Muscle of back (tissue), 11 donors: ENCODE data around the gene SHC2. TPM values are rescaled to one million over a fixed set of nuclear protein-coding genes. Genes with fewer than 3 reads are reported as not detected.
"Not testable (repeated sequence)": the region's sequence is repeated elsewhere in the genome, so short reads cannot be mapped to it uniquely, and the experiment has no call there.

Source experiments
- DNase-seq, 3 donors: peaks; one replicate each; pipeline versions ENCODE4 v3.0.0 to v3.0.0-alpha.2; 2013
- polyA plus RNA-seq, 10 donors: library from polyadenylated mRNA; unstranded; fragments of 120-200 nt; gene quantifications; one replicate each; pipeline ENCODE4 v1.2.1, GENCODE V29; 2013; ENCODE audit not compliant: insufficient read length in 10 of 10

SHC2 gene
- polyA plus RNA-seq, 10 donors = 25.5 to 49.7 (median 29.5) TPM

- DNase-seq = no peak
Observed at GRCh38 chr19:428149-428548, 32.7 kb downstream of the SHC2 start.

- not testable (repeated sequence) for DNase-seq
Observed at GRCh38 chr19:427675-428074, 33.2 kb downstream of the SHC2 start.

GRCh38 chr19:426725-427445, 33.9 kb downstream of the SHC2 start:
- peak in 2 of 3 donors; percentile 47 to 60 for DNase-seq

GRCh38 chr19:425056-425455, 35.8 kb downstream of the SHC2 start:
- no peak for DNase-seq

GRCh38 chr19:424546-424945, 36.3 kb downstream of the SHC2 start:
- no peak for DNase-seq

GRCh38 chr19:423691-424466, 37.0 kb downstream of the SHC2 start:
- DNase-seq = no peak

GRCh38 chr19:422917-423226, 38.0 kb downstream of the SHC2 start:
- not testable (repeated sequence) for DNase-seq

GRCh38 chr19:422213-422916, 38.5 kb downstream of the SHC2 start:
- no peak for DNase-seq

- no peak for DNase-seq
Observed at GRCh38 chr19:419721-420515, 40.9 kb downstream of the SHC2 start.

- peak in 1 of 3 donors; percentile 4 for DNase-seq
Observed at GRCh38 chr19:418761-419671, 41.8 kb downstream of the SHC2 start.

- no peak for DNase-seq
Observed at GRCh38 chr19:416416-416815, 44.4 kb downstream of the SHC2 start.

- no peak for DNase-seq
Observed at GRCh38 chr19:415292-415691, 45.5 kb downstream of the SHC2 start.

GRCh38 chr19:413756-414420, 46.9 kb downstream of the SHC2 start:
- no peak for DNase-seq

GRCh38 chr19:412356-413355, 48.2 kb downstream of the SHC2 start:
- DNase-seq = peak in 1 of 3 donors; percentile 43

GRCh38 chr19:411723-412355, 49.0 kb downstream of the SHC2 start:
- no peak for DNase-seq

GRCh38 chr19:411121-411722, 49.6 kb downstream of the SHC2 start:
- not testable (repeated sequence) for DNase-seq

GRCh38 chr19:410243-410781, 50.5 kb downstream of the SHC2 start:
- no peak for DNase-seq
